ENCODE measurements around the gene TBRG1.

TBRG1 gene

DNA sequence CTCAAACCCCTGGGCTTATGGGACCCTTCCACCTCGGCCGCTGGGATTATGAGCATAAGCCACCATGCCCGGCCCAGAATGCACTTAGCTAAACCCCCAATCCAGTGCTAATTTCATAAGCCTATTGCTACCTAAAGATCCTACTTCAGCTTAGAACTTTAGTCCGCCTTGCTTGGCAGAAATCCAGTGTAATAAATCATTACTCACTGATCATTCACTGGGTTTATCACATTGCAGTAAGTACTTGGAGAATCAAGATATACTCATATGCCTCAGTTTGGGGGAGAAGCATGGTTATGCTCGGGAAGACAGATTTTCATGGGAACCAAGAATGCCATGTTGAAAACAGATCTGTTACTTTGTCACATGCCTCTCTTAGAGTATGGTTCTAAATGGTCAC, 3.8 kb upstream of the TBRG1 start:
- DNase-seq: no peak

DNA sequence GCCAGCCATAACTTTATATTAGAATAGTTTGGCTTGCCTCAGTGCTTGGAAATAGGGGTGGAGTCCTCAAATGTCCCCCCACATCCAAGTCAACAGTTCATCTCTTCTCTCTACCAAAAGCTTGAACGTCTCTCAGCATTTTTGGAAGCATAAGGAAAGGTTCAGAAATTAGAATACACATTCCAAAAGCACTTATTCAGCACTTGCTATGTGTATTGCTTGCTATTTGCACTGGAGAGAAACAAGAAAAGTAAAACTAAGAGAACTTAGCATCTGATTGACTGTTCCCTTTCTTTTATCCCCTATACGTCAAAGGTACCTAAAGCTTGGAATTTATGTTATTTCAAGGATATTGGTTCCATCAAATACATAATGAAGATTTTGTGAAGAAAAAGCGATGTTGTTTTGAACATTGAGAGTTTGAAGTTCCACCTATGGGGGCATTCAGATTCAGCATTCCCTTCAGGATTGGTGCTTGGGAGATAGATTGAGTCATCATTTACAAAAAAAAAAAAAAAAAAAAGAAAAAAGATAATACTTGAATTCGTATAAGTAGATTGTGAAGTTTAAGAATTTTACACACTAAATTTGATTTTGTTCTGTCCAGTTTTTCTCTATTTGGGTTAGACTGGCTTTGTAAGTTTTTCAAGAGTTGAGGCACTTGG, 1.3 kb downstream of the TBRG1 start:
- no peak for DNase-seq

DNA sequence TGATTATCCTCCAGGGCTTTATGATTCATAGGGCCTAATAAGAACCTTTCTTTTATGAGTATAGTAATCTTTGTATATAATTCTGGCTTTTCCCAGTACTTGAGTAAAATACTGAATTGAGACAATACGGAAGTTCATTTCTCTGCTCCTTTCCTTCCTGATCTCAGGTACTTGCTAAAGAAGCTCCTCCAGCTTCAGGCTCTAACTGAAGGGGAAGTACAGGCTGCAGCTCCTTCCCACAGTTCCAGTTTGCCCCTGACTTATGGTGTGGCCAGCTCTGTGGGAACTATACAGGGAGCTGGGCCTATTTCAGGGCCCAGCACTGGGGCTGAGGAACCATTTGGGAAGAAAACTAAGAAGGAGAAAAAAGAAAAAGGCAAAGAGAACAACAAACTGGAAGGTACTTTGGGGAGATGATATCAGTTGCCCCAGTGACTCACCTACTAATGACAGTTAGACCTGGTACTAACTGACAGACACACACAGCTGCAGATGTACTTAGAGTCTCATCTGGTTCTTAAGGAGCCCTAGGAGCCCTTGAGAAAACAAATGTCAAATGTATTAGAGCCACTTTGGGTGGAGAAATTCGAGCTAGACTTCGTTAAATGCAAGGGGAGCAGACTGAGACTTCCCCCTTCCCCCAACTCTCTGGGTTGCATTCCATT, 3.0 kb downstream of the TBRG1 start:
- no peak for DNase-seq

DNA sequence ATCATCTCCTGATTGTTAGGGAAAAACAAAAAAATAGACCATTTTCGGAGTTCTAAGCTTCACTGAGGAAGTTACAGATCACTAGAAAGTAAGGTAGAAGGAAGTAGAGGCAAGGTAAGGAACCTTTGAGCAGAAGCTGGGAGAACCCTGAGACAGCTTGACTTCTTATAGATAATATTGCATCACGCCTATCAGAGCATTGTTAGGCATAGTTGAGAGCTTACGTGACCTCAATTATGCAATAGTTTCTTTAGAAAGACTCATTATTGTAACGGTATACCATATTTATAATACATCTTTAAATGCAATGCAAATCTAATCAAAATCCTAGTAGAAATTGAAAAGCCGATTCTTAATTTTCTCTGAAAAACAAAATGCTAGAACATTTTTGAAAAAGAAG, 4.9 kb downstream of the TBRG1 start:
- no peak for DNase-seq

DNA sequence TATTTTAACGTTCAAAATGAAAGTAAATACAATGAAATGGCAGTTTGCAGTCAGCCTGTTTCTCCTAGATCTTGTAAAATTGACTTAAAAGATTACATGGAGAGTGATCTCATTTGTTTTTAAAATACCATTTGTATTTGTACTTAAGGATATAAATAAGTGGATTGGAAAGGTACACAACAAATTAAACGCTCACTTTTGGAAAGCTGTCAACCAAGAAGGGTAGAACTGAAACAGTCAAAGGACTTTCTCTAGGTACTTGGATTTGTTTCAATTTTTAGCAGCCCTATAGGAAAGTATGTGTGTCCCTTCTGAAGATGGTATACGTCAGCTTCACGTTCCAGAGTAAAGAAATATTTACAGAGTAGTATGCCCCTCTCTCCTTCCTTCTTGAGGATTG, 7.3 kb downstream of the TBRG1 start:
- DNase-seq: no peak

DNA sequence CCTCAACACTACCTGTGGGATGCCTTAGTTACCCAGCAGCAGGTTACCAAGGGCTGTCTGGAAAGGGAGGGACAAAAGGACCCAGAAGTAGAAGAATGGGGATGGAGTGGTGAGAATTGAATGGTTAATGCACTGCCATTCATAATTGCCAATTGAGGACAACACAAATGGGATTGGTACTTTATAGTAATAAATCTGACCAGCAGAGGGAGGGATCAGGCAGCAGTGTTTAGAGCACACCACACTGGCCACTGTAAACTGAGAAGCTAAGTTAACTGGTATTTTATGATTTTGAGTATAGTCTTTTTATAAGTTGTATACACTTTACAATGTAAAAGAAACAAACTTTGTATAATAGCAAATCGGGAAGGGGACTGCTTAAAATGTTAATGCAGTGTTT, 10.7 kb downstream of the TBRG1 start:
- DNase-seq: peak; percentile 46 to 62

DNA sequence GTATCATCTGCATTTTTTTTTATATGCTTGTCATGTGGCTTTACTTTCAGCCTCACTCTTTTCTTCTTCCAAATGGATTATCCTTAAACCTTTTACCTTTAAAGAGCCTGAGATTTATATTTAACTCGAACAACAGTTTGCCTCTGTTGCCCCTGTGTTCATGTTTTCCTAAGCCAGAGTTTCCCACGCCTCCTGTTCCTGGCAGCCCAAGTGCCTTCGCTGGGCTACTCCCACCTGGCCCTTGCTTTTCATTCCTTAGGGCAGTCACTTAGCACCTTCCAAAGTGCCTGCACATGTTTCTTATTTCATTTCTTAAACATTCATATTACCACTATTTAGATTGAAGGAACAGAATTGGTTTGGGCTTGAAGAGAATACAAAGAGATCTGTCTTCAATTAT, 13.3 kb downstream of the TBRG1 start:
- no peak for DNase-seq

DNA sequence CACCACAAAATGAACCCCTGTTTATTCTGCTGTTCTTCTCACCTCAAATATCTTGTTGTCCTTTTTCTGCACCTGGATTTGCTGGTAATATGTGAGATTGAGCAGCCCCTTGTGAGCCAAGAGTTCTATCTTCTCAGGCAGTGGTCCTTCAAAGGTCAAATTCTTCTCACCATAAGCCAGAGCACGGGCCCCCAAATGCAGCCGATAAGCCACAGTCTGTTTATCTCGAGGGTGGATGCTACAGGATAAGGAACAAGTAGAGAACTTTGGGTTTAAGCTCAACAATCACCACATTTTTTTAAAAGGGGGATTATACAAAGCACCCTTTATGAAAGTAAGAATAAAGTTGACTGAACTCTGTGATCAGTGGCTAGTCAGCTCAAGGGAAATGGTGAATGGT, 15.8 kb downstream of the TBRG1 start:
- no peak for DNase-seq

DNA sequence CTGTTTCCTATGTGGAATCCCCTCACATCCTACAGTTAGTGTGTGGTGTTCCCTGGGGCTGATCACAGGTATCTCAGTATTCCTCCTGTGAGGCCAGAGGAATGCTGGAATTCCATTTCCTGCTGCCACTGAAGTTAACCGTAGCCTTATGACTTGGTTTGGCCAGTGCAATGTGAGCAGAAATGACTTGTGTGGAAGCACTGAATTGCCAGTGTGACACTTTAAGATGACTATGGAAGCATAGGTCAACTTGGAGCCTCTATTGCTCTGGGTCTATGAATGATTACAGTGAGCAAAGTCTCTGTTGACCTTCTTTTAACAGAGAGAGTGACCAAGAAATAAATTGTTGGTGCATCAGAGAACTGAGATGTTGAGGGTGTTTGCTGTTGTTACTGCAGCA, 16.5 kb downstream of the TBRG1 start:
- DNase-seq: no peak

DNA sequence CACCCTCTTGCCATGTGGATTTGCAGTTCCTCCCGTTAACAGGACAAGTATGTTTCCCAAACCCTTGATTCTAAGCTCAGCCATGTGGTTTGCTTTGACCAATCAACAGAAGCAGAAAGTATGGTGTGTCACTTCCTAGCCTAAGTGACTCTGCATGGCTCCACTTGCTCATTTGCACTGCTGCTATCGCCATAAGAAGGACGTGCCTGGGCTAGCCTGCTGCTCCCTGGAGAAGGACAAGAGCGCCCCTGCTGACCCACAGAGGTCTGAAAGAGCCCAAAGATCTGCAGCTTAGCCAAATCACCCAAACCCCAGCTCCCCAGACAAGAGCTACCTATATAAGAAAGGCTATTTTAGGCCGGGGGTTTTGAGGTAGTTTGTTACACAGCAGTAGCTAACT, 18.0 kb downstream of the TBRG1 start:
- DNase-seq: no peak

DNA sequence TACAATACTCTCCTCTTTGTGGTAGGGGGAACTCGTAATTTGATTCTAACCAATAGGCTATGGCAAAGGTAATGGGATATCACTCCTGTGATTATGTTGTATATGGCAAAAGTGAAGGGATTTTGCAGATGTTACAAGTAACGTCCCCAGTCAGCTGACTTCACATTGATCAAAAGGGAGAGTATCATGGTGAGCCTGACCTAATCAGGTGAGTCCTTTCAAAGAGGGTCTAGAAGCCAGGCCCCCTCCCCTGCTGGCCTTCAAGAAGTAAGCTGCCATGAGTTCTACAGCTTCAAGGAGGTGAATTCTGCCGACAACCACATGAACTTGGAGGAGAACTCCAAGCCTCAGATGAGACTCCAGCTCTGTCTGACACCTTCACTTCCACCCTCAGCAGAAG, 20.0 kb downstream of the TBRG1 start:
- DNase-seq: no peak

DNA sequence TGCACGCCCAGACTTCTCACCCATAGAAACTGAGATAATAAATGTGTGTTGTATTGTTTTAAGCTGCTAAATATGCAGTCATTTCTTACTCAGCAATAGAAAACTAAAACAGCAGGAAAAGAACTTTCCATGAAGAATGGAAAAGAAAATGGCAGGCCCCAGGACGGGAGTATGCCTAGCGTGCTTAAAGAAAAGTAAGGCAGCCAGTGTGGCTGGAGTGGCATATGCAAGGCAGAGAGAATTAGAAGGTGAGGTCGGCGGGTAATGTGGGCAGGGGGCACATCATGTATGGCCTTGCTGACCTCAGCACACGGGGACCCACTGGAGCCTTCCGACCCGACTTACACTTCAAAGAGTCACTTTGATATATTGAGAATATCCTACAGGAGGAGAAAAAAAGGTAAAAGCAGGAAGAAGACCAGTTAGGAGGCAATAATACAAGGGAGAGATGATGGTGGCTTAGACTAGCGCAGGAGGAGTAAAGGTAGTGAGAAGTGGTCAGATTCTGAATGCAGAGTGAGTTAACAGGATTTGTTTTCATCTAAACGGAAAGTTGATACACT, 20.5 kb downstream of the TBRG1 start:
- no peak for DNase-seq

DNA sequence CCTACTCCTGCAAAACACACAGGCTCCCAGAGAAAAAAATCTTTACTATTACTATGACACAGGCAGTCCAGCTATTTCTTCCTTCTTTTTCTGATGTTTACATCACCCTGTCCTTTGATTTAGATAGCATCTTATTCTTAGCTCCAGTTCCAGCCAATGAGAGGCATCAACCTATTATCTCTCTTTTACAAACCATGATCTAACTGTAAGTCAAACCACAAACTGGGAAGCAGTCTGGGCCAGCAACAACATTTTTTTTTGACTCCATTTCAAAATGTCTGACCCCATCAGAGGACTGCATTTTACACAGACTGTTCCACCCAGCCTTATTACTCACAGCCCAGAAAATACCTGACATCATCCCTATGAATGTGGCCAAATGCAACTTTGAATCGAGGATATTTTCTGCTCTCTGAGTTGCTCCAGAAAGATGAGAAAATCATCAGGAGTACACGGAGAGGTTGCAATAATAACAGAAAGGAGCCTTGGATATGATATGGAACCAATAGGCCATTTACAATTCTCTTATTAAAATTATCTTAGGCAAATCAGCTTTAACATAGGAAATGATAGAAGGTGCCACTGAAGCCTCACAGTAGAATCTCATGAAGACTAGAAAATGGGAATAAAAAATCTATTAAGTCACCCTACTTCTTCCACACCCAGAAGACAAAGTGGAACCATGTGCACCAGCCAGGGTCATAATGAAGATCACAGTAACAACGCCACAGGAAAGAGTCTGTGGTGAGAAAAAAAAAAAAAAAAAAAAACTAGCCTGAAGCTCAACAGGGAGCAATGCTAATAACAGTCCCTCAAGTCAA, 21.2 kb downstream of the TBRG1 start:
- peak in 1 of 2 experiments; percentile 10 for DNase-seq

DNA sequence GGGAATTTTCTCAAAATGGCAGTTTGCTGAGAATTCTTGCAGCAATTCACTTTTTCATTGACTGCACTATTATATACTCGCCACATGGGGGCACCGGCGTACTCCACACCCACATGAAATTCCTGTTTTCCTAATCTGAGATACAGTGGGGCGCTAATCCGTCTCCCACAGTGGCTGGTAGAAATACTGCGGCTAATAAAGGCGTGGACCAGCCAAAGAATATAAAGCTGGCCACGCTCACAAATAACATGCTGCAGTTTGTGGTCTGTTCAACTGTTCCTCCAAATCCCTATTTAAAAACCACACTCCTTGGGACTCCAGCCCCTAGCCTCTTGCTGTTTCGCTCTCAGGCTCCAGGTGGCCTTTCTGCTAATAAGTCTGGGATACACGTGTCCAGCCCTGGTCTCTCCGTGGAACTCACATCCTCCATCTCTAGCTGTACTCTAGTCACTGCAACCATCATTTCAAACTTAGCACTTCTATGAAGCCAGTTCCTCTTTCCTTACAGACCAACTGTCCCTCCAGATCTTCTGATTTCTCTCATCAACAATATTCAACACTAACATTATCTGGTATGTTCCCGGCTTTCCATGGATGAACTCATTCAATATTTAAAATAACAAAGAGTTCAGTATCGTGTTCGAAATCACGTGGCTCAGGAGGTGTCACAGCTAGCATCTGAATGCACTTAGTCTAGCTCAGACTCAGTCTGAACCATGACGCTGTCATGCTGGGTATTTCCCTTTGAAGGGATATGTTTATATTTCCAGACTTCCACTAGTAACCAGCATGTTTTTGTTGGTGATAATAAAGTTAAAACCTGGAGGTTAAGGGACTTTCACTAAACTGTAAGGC, 22.0 kb downstream of the TBRG1 start:
- peak; percentile 72 to 84 for DNase-seq

DNA sequence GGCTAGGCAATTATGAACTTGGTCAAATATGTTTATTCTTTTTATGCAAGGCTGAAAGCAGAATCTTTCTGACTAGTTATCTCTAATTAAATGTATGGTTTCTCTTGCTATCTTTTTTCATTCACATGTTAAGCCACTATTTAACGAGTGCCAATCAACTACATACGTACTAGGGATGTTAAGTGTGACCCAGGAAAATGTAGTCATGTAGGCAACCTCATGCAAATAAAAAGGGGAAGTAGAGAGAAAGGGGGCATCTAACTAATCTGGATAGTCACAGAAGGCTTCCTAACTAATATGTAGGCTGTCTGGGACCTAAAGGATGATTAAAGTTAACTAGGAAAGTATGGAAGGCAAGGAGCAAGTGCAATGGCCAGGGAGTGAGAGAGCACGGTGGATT, 23.5 kb downstream of the TBRG1 start:
- peak; percentile 22 to 70 for DNase-seq

DNA sequence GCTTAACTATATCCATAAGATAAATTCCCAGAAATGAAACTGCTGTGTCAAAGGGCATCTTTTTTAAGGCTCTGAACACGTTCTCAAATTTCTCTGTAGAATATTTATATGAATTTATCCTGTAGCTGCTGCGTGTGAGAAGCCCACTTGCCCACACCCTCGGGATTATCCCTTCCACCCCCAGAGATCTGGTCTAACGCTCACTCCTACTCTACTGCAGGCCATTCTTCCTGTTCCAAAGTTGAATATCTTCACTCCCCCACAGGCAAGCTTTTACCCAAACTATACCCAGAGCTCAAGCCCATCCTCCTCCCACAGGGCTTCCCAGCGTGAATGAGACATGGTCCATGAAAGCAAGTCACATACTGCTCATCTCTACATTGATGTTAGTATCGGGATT, 25.9 kb downstream of the TBRG1 start:
- no peak for DNase-seq

DNA sequence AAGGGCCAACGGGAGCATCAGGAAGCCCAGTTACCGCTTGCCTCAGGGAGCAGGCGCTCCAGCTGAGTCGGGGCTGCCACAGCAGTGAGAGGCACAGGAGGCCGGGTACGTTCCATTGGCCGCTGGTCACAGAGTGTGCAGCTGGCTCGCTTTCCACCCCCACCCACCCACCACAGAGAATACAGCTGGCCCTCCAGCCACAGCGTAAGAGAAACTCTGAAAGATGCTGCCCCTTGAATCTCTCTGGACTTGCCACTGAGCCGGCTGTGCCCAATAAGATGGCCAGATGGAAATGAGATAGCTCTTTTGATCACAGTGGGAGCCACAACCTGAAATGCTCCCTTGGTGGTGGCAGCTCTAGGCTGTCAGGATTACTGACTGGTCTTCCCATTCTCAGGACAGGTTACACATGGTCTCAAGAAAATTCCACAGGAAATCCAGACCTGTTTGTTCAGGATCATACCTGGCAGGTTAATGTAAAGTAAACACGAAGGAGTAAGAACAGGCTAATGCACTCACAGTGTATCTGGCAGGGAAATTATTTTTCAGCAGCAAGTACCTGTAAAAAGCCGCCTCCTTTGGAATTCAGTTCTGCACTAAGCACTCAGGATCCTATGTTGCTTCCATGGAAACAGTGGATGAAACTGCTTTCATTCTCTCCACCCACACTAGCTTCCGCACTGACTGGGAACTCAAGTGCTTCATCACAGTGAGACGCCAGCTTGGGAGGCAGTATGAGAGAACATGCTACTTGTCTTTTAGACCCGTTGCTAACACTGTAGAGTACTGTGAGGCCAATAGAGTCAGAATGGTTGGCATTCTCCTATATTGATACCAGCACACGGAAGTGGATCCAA, 34.3 kb downstream of the TBRG1 start:
- DNase-seq: no peak

DNA sequence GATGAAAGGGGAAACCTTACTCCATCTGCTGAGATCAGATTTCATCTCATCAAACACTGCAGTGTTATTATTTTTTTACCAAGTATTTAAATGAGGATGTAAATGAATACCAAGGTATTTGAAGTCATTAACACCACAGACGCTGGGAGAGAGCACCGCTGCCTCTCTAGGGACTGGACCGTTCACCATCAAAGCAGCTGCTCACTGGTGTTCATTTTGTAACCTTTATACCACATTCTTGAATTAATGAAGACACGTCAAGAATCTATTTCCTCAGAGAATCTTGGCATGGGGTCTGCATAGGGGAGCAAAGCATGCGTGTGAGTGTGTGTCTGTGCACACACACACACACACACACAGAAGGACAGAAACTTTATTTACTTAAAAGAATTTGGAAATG, 35.2 kb downstream of the TBRG1 start:
- DNase-seq: no peak

DNA sequence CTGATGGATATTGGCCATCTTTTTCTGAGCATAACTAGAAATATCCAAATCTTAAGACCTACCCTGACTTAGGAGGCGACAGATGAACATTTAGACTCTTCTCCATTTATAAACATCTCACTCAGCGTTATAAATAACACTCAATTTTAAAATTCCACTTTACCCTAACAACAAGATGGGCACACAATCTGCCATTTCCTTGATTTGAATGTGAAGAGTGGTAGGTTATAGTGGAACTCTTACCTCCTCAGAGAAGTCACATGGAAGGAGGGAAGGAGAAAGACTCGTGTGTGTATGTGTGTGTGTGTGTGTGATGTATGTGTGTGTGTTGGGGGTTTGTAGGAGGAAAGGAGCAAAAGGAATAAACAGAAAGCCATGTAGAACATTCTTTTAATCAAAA, 35.8 kb downstream of the TBRG1 start:
- DNase-seq: no peak

DNA sequence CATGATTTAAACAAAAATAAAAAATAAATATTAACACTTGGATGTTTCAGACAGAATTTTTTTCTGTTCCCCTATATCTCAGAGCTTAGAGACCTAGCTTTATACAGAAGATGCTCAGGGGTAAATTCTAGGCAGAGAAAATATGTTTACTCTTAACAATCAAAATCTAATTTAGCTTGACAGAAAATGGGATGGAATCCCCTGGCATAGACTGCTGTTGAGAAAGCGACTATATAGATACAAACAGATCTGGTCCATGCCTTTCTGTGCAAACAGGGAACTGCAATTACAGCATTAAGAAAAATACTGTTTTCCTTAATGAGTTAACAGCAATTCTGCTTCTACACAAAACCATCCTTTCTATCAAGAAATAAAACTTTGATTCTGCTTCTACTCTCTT, 36.3 kb downstream of the TBRG1 start:
- no peak for DNase-seq

DNA sequence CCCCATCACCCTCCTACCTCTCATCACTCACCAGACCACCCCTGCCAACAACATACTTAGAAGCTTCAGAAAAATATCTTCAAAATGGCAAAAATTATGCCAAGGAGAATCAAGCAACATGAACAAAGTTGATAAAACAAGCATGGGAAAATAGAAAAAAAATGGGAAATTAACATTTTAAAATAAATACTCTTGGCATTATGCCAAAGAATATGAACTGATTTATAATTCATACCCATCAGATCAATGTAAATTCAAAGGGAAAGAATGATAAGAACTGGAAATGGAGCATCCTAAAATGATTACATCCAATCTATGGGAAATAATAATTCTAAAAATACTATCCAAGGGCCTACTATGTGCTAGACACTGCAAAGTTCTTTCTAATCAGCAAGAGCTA, 38.9 kb downstream of the TBRG1 start:
- DNase-seq: no peak

DNA sequence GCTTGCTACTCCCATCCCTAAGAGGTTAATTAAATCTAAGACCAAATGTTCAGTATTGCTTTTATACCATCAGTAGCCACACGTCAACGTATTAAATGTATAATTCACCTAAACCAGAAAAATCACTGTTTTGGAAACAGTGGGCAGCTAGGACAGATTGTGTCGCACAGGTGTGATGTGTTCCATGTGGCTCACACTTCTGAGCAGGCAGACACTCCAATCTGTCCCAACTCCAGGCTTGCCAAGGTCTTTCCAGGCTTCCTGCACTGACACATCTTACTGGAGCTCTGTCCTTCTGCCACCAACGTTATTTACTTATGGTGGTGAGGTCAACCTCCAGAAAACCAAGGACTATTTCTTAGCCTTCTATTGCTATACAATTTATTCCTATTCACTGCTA, 39.4 kb downstream of the TBRG1 start:
- DNase-seq: no peak
